ENCODE measurements around the gene GSTM1.
"Not testable (repeated sequence)": the region's sequence is repeated elsewhere in the genome, so short reads cannot be mapped to it uniquely, and the experiment has no call there.

DNA sequence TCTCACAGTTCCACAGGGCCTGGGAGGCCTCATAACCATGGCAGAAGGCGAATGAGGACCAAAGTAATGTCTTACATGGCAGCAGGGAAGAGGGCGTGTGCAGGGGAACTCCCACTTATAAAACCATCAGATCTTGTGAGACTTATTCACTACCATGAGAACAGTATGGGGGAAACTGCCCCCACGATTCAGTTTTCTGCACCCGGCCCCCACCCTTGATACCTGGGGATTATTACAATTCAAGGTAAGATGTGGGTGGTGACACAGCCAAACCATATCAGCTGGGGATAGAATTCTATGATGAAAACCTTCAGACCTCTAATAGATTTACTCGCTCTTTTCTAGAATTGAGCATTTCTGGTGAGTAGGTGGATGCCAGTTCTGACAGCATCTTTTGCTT, 6.8 kb downstream of the GSTM1 start:
- TF ChIP-seq, protein P1, sequence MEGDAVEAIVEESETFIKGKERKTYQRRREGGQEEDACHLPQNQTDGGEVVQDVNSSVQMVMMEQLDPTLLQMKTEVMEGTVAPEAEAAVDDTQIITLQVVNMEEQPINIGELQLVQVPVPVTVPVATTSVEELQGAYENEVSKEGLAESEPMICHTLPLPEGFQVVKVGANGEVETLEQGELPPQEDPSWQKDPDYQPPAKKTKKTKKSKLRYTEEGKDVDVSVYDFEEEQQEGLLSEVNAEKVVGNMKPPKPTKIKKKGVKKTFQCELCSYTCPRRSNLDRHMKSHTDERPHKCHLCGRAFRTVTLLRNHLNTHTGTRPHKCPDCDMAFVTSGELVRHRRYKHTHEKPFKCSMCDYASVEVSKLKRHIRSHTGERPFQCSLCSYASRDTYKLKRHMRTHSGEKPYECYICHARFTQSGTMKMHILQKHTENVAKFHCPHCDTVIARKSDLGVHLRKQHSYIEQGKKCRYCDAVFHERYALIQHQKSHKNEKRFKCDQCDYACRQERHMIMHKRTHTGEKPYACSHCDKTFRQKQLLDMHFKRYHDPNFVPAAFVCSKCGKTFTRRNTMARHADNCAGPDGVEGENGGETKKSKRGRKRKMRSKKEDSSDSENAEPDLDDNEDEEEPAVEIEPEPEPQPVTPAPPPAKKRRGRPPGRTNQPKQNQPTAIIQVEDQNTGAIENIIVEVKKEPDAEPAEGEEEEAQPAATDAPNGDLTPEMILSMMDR (IDR thresholded peaks at IDR 0.05; ENCODE audit: low read depth, low read length, poor library complexity, severe bottlenecking), result not testable (repeated sequence)
- not testable (repeated sequence) for TF ChIP-seq EZH2phosphoT487 (IDR thresholded peaks at IDR 0.05; ENCODE audit: borderline replicate concordance, low read length)
